Upper lobe of right lung (tissue), 1 donor: ENCODE data around the gene ZEB1. TPM values are rescaled to one million over a fixed set of nuclear protein-coding genes. Genes with fewer than 3 reads are reported as not detected.

Source experiments
- ATAC-seq: fragments of 200-7000 bp; cut with Tn5 transposase; one replicate; pipeline ENCODE4 v1.9.1; 2020; ENCODE audit warnings: mild to moderate bottlenecking, moderate library complexity
- DNase-seq: peaks from one replicate; pipeline ENCODE4 v3.0.0-alpha.2; 2020
- H3K27ac ChIP-seq: fragments of 200-600 bp; one replicate; pipeline ENCODE4 v1.8.0; 2022
- H3K27me3 ChIP-seq: fragments of 200-600 bp; one replicate; pipeline ENCODE4 v1.8.0; 2022; ENCODE audit warnings: mild to moderate bottlenecking
- H3K36me3 ChIP-seq: fragments of 200-600 bp; one replicate; pipeline ENCODE4 v1.8.0; 2022
- H3K4me1 ChIP-seq: fragments of 200-600 bp; one replicate; pipeline ENCODE4 v1.8.0; 2022
- H3K4me3 ChIP-seq: fragments of 200-600 bp; one replicate; pipeline ENCODE4 v1.8.0; 2022; ENCODE audit warnings: mild to moderate bottlenecking
- H3K9me3 ChIP-seq: fragments of 200-600 bp; one replicate; pipeline ENCODE4 v1.8.0; 2022
- CTCF ChIP-seq: fragments of 200-600 bp; IDR thresholded peaks from one replicate; pipeline ENCODE4 v1.8.0; 2022; ENCODE audit warnings: antibody characterized with exemption
- intact Hi-C: fragments of 100-400 bp; cut with DNase I; formaldehyde crosslinking; loops from one replicate; pipeline ENCODE4 v1.11.0; 2022
- total RNA-seq: library from RNA; stranded (reverse); fragmentation: NEBNext Ultra II Directional; extraction: Animal tissue kit (Norgen Biotek cat#: 25700); gene quantifications from one replicate; pipeline ENCODE4 v1.2.1, GENCODE V29; 2021
- donor health status: DM: no; HTN: yes; CAD: no; lungs with severe emphysema.

ZEB1 gene
- total RNA-seq, 1 donor from 2014 or later = 55.2 TPM

GRCh38 chr10:31278279-31278941 lies 40.6 kb upstream of the ZEB1 start:
- TF ChIP-seq CTCF = no peak
- H3K36me3 ChIP-seq = no peaks in the 10 kb centered on the region
- peaks cover 6% of the 10 kb centered on the region for H3K9me3 ChIP-seq
- intact Hi-C loops = no loop called here
- H3K27ac ChIP-seq = no peak overlapping the region
- no peaks in the 10 kb centered on the region for H3K4me1 ChIP-seq
- no peak overlapping the region for H3K4me3 ChIP-seq
- DNase-seq (no peak), ATAC-seq (no peak)
- H3K27me3 ChIP-seq = no peaks in the 10 kb centered on the region

GRCh38 chr10:31280972-31281371 lies 38.0 kb upstream of the ZEB1 start:
- Histone ChIP-seq H3K27ac (no peak overlapping the region), H3K4me3 (no peak overlapping the region), H3K27me3 (no peaks in the 10 kb centered on the region), H3K36me3 (no peaks in the 10 kb centered on the region), H3K9me3 (peaks cover 6% of the 10 kb centered on the region), H3K4me1 (no peaks in the 10 kb centered on the region)
- intact Hi-C loops = no loop called here
- TF ChIP-seq CTCF = no peak
- DNase-seq = no peak
- ATAC-seq = no peak

GRCh38 chr10:31288001-31288400 lies 31.0 kb upstream of the ZEB1 start:
- no peak for ATAC-seq

GRCh38 chr10:31288962-31289361 lies 30.1 kb upstream of the ZEB1 start:
- ATAC-seq = no peak
- no peak for TF ChIP-seq CTCF
- Histone ChIP-seq H3K27me3 (no peaks in the 10 kb centered on the region), H3K4me1 (no peaks in the 10 kb centered on the region), H3K4me3 (no peak overlapping the region), H3K36me3 (no peaks in the 10 kb centered on the region), H3K9me3 (no peaks in the 10 kb centered on the region), H3K27ac (no peak overlapping the region)
- DNase-seq = no peak
- intact Hi-C loops = no loop called here

More at GRCh38 chr10:31288001-31288400, 31.0 kb upstream of the ZEB1 start:
- no peak for TF ChIP-seq CTCF
- intact Hi-C loops = no loop called here
- H3K27ac ChIP-seq = no peak overlapping the region
- H3K27me3 ChIP-seq = no peaks in the 10 kb centered on the region
- DNase-seq = no peak
- H3K9me3 ChIP-seq = no peaks in the 10 kb centered on the region
- H3K4me3 ChIP-seq = no peak overlapping the region
- no peaks in the 10 kb centered on the region for H3K36me3 ChIP-seq
- H3K4me1 ChIP-seq = no peaks in the 10 kb centered on the region

GRCh38 chr10:31290386-31290785 lies 28.6 kb upstream of the ZEB1 start:
- H3K27ac ChIP-seq = no peak overlapping the region
- ATAC-seq (no peak), DNase-seq (no peak)
- no peaks in the 10 kb centered on the region for H3K9me3 ChIP-seq
- no peaks in the 10 kb centered on the region for H3K27me3 ChIP-seq
- no peaks in the 10 kb centered on the region for H3K4me1 ChIP-seq
- no peak for TF ChIP-seq CTCF
- intact Hi-C loops = no loop called here
- H3K36me3 ChIP-seq = no peaks in the 10 kb centered on the region
- no peak overlapping the region for H3K4me3 ChIP-seq

GRCh38 chr10:31291123-31291522 lies 27.9 kb upstream of the ZEB1 start:
- H3K4me1 ChIP-seq = no peaks in the 10 kb centered on the region
- DNase-seq (no peak), ATAC-seq (no peak)
- TF ChIP-seq CTCF = no peak
- intact Hi-C loops = no loop called here
- H3K36me3 ChIP-seq = no peaks in the 10 kb centered on the region
- H3K27ac ChIP-seq = no peak overlapping the region
- no peaks in the 10 kb centered on the region for H3K27me3 ChIP-seq
- no peak overlapping the region for H3K4me3 ChIP-seq
- no peaks in the 10 kb centered on the region for H3K9me3 ChIP-seq
